NB4 (cell line): Measurements from ENCODE around the gene XPC.

ENCODE experiments used
- DNase-seq: peaks from one replicate; pipeline ENCODE4 v3.0.0; 2010; ENCODE audit warnings: low read depth
- H3K4me3 ChIP-seq: one replicate; pipeline ENCODE4 v1.5.1; 2011; ENCODE audit warnings: mild to moderate bottlenecking, low read depth, low read length, moderate library complexity
- MYC ChIP-seq: IDR thresholded peaks from 2 replicates; pipeline ENCODE4 v1.6.1; 2011; ENCODE audit warnings: low read depth, low read length
- POLR2A ChIP-seq: IDR thresholded peaks from 2 replicates; pipeline ENCODE4 v1.6.1; 2011; ENCODE audit warnings: mild to moderate bottlenecking; ENCODE audit not compliant: insufficient read length; ENCODE audit errors: extremely low read depth
- TF ChIP-seq, protein P1 (sequence below): IDR thresholded peaks from one replicate; pipeline ENCODE4 v1.5.1; 2012; ENCODE audit warnings: low read depth, low read length
- TF ChIP-seq, protein P2 (sequence below): IDR thresholded peaks from 2 replicates; pipeline ENCODE4 v1.6.1; 2011; ENCODE audit warnings: low read depth, low read length

The XPC gene

GRCh38 chr3:14158370-14158769, 20.0 kb downstream of the XPC start:
- no peak for DNase-seq
- H3K4me3 ChIP-seq, result no peak overlapping the region
- TF ChIP-seq POLR2A, result no peak
- TF ChIP-seq, protein P1, sequence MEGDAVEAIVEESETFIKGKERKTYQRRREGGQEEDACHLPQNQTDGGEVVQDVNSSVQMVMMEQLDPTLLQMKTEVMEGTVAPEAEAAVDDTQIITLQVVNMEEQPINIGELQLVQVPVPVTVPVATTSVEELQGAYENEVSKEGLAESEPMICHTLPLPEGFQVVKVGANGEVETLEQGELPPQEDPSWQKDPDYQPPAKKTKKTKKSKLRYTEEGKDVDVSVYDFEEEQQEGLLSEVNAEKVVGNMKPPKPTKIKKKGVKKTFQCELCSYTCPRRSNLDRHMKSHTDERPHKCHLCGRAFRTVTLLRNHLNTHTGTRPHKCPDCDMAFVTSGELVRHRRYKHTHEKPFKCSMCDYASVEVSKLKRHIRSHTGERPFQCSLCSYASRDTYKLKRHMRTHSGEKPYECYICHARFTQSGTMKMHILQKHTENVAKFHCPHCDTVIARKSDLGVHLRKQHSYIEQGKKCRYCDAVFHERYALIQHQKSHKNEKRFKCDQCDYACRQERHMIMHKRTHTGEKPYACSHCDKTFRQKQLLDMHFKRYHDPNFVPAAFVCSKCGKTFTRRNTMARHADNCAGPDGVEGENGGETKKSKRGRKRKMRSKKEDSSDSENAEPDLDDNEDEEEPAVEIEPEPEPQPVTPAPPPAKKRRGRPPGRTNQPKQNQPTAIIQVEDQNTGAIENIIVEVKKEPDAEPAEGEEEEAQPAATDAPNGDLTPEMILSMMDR, result no peak
- no peak for TF ChIP-seq MYC
- TF ChIP-seq, protein P2, sequence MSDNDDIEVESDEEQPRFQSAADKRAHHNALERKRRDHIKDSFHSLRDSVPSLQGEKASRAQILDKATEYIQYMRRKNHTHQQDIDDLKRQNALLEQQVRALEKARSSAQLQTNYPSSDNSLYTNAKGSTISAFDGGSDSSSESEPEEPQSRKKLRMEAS, result no peak

DNA sequence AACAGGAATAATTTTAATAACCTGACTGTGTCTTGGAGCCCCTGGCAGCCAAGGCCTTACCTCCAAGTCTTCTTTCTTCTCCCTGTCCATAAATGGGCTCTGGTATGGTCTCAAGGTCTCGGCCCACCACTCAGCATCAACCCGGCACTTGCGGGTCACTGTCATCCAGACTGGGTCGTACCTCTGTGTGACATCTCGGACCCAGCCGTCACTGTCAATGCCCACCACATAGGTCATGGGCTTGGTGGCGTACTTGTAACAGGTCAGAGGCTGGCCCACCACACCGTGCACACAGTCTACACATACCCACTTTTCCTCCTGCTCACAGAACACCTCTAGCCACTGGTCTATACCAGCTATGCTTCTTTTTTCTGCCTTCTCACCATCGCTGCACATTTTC, 20.4 kb downstream of the XPC start:
- TF ChIP-seq, protein P2, result no peak
- TF ChIP-seq POLR2A (no peak), MYC (no peak)
- TF ChIP-seq, protein P1, result no peak

DNA sequence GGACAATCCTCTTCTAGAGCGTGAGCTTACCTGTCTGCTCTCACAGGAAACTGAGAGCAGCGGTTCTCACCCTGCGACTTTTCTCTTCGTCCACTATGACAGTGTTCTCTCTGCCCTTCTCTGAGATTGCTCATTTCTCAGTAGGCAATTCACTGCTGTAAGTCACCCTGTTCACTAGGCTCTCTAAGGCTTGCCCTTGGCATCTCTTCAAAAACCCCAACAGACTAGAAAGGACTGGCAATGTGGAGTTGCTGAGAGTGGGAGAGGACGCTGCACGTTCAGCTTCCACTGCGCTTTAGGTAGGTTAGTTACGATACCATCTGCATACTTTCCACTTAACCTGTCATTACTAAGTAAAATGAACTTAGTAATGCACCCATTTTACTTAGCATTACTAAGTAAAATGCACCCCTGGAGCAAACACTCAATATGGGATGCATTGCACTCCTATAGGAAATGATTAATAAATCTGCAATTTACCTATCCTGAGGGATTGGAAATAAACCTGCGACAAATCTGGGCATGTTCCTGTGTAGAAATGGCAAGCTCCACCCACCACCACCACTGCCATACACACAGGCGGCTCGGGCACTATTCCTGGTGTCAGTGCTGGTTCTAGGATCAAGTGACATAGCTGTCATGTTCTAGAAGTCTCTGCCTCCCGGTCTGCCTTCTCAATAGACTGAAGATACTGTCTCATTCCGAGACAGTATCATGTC, 21.4 kb downstream of the XPC start:
- no peak overlapping the region for H3K4me3 ChIP-seq
- TF ChIP-seq, protein P1, result no peak
- TF ChIP-seq POLR2A, result no peak
- TF ChIP-seq MYC, result no peak
- TF ChIP-seq, protein P2, result no peak
- no peak for DNase-seq

More for the DNA sequence above, 20.4 kb downstream of the XPC start:
- no peak for DNase-seq
- H3K4me3 ChIP-seq, result no peak overlapping the region

DNA sequence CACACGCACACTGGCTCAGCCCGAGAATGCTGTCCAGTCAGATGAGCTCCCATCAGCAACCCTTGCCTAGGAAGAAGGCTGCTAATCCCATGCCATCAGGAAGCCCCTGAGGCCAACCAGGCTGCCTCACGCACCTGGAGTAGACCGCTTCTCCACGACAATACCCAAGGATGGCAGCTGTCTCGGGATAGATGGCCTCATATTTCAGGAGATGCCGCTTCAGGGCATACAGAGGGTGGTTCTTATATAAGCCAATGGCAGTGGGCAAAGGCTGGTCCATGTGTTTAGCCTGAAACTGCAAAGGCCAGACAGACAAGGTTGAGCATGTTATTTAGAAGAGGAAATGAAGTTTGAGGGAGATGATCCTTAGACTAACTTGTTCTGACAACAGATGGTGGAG, 22.2 kb downstream of the XPC start:
- DNase-seq, result no peak
- TF ChIP-seq MYC (no peak), POLR2A (no peak)
- TF ChIP-seq, protein P2, result no peak
- TF ChIP-seq, protein P1, result no peak

GRCh38 chr3:14154895-14155440, 23.4 kb downstream of the XPC start:
- H3K4me3 ChIP-seq, result no peak overlapping the region
- DNase-seq, result peak; percentile 31
- no peak for TF ChIP-seq POLR2A
- TF ChIP-seq, protein P2, result no peak
- TF ChIP-seq, protein P1, result no peak
- TF ChIP-seq MYC, result no peak

More for the DNA sequence above, 22.2 kb downstream of the XPC start:
- H3K4me3 ChIP-seq, result no peak overlapping the region
